ENCODE measurements around the gene CD80. TPM values are rescaled to one million over a fixed set of nuclear protein-coding genes. Genes with fewer than 3 reads are reported as not detected.

Gene CD80
- polyA plus RNA-seq, 1 donor (not counting 4 experiments of a cell fraction or from before 2014, with no cell fraction given) = not detected

DNA sequence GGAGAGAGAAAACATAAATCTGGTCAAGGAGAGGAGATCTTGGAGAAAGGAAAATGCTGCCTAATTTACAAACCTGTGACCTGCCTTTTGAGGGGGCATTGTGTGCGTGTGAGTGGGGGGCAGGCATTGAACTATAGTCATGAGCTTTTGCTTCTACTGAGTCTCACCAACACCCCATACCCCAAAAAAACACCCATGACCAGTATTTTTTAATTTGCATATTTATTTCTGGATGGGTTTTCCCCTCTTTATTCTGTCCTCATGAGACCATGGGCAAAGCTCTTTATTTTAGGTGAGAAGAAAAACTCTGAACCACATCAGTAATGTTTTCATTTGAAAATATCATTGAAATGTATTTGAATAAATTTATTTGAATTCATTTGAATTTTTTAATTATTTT, 20.6 kb downstream of the CD80 start:
- Histone ChIP-seq H3K9ac (ENCODE audit: control insufficient read depth, extremely low read depth, insufficient read depth, low read length) (no peak overlapping the region), H4K20me1 (ENCODE audit: control insufficient read depth, extremely low read depth, insufficient read depth, low read length) (no peaks in the 10 kb centered on the region), H3K9me3 (ENCODE audit: control insufficient read depth, low read depth, low read length) (no peaks in the 10 kb centered on the region), H3K9me1 (ENCODE audit: control insufficient read depth, extremely low read depth, insufficient read depth, low read length) (no peaks in the 10 kb centered on the region), H2AFZ (ENCODE audit: control insufficient read depth, low read length) (no peak overlapping the region), H3K36me3 (ENCODE audit: control insufficient read depth in 2 of 2, extremely low read depth in 1 of 2, insufficient read depth in 2 of 2, low read length in 2 of 2) (no peaks in the 10 kb centered on the region), H3K27me3 (ENCODE audit: control insufficient read depth, extremely low read depth, insufficient read depth, low read length) (no peaks in the 10 kb centered on the region), H3K4me3 (ENCODE audit: control insufficient read depth in 2 of 3, extremely low read depth in 1 of 3, insufficient read depth in 2 of 3, low read depth in 1 of 3, low read length in 3 of 3) (no peak overlapping the region), H3K79me2 (ENCODE audit: control insufficient read depth, insufficient read depth, low read length) (no peaks in the 10 kb centered on the region), H3K4me2 (ENCODE audit: control insufficient read depth, extremely low read depth, insufficient read depth, low read depth, low read length) (no peak overlapping the region), H3K4me1 (ENCODE audit: control insufficient read depth, extremely low read depth, insufficient read depth, low read length) (no peaks in the 10 kb centered on the region), H3K27ac (ENCODE audit: control insufficient read depth, insufficient read depth, low read length) (no peak overlapping the region)
- TF ChIP-seq, protein P1, sequence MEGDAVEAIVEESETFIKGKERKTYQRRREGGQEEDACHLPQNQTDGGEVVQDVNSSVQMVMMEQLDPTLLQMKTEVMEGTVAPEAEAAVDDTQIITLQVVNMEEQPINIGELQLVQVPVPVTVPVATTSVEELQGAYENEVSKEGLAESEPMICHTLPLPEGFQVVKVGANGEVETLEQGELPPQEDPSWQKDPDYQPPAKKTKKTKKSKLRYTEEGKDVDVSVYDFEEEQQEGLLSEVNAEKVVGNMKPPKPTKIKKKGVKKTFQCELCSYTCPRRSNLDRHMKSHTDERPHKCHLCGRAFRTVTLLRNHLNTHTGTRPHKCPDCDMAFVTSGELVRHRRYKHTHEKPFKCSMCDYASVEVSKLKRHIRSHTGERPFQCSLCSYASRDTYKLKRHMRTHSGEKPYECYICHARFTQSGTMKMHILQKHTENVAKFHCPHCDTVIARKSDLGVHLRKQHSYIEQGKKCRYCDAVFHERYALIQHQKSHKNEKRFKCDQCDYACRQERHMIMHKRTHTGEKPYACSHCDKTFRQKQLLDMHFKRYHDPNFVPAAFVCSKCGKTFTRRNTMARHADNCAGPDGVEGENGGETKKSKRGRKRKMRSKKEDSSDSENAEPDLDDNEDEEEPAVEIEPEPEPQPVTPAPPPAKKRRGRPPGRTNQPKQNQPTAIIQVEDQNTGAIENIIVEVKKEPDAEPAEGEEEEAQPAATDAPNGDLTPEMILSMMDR (optimal IDR thresholded peaks at IDR 0.05 in 1 of 3, IDR thresholded peaks at IDR 0.05 in 1 of 3, conservative IDR thresholded peaks at IDR 0.05 in 1 of 3; ENCODE audit: extremely low read depth in 1 of 3, insufficient read depth in 2 of 3, low read length in 3 of 3) = no peak
- TF ChIP-seq EZH2 (IDR thresholded peaks at IDR 0.05; ENCODE audit: low read length) = no peak
- dilution Hi-C loops (cut with MboI; ENCODE audit: extremely low pct_ligation_motif_present, low sequenced_read_pairs) = no loop called here
- FAIRE-seq (no peak), DNase-seq (ENCODE audit: low read depth, low spot score) (no peak)

DNA sequence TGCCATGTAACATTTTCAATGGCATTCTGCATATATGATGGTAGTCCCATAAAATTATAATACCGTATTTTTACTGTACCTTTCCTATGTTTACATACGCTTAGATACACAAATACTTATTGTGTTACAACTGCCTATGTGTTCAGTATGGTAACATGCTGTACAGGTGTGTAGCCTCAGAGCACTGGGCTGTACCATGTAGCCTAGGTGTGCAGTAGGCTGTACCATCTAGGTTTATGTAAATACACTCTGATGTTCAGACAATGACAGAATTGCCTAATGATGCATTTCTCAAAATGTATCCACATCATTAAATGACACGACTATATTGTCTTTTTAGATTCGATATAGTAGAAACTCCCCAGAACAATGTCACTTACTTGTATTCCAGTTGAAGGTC, 22.7 kb downstream of the CD80 start:
- H3K9me3 ChIP-seq (ENCODE audit: control insufficient read depth, low read depth, low read length) = no peaks in the 10 kb centered on the region
- H3K4me2 ChIP-seq (ENCODE audit: control insufficient read depth, extremely low read depth, insufficient read depth, low read depth, low read length) = no peak overlapping the region
- H3K4me1 ChIP-seq (ENCODE audit: control insufficient read depth, extremely low read depth, insufficient read depth, low read length) = no peaks in the 10 kb centered on the region
- no peaks in the 10 kb centered on the region for H3K36me3 ChIP-seq (ENCODE audit: control insufficient read depth in 2 of 2, extremely low read depth in 1 of 2, insufficient read depth in 2 of 2, low read length in 2 of 2)
- no peak for TF ChIP-seq EZH2 (IDR thresholded peaks at IDR 0.05; ENCODE audit: low read length)
- TF ChIP-seq, protein P1 (optimal IDR thresholded peaks at IDR 0.05 in 1 of 3, IDR thresholded peaks at IDR 0.05 in 1 of 3, conservative IDR thresholded peaks at IDR 0.05 in 1 of 3; ENCODE audit: extremely low read depth in 1 of 3, insufficient read depth in 2 of 3, low read length in 3 of 3) = no peak
- no peaks in the 10 kb centered on the region for H3K27me3 ChIP-seq (ENCODE audit: control insufficient read depth, extremely low read depth, insufficient read depth, low read length)
- H3K9ac ChIP-seq (ENCODE audit: control insufficient read depth, extremely low read depth, insufficient read depth, low read length) = no peak overlapping the region
- no peaks in the 10 kb centered on the region for H3K79me2 ChIP-seq (ENCODE audit: control insufficient read depth, insufficient read depth, low read length)
- no peak overlapping the region for H3K4me3 ChIP-seq (ENCODE audit: control insufficient read depth in 2 of 3, extremely low read depth in 1 of 3, insufficient read depth in 2 of 3, low read depth in 1 of 3, low read length in 3 of 3)
- no peak overlapping the region for H2AFZ ChIP-seq (ENCODE audit: control insufficient read depth, low read length)
- DNase-seq (ENCODE audit: low read depth, low spot score) = no peak
- no peak overlapping the region for H3K27ac ChIP-seq (ENCODE audit: control insufficient read depth, insufficient read depth, low read length)
- H3K9me1 ChIP-seq (ENCODE audit: control insufficient read depth, extremely low read depth, insufficient read depth, low read length) = no peaks in the 10 kb centered on the region
- no peak for FAIRE-seq
- dilution Hi-C loops (cut with MboI; ENCODE audit: extremely low pct_ligation_motif_present, low sequenced_read_pairs) = no loop called here
- H4K20me1 ChIP-seq (ENCODE audit: control insufficient read depth, extremely low read depth, insufficient read depth, low read length) = no peaks in the 10 kb centered on the region
